Liver (tissue), 3 donors: ENCODE results near the gene MAPT.

Experiments used
- ATF3 ChIP-seq: IDR thresholded peaks from 2 replicates; pipeline ENCODE4 v1.6.1; 2016; ENCODE audit warnings: antibody characterized with exemption
- CTCF ChIP-seq: fragments of 150-350 bp; IDR thresholded peaks from 2 replicates; pipeline ENCODE4 v1.5.1; 2017; ENCODE audit warnings: improper control_type of control experiment, low read depth, low read length; ENCODE audit not compliant: missing input control
- EGR1 ChIP-seq, 2 donors: IDR thresholded peaks; 2 replicates each; pipeline ENCODE4 v1.6.1; 2016 to 2018; ENCODE audit warnings: antibody characterized with exemption in 2 of 2, low read depth in 2 of 2
- GABPA ChIP-seq, 2 donors: IDR thresholded peaks in 1 of 2; conservative IDR thresholded peaks in 1 of 2; 2 replicates each; pipeline ENCODE4 v1.6.1; 2016; ENCODE audit warnings: antibody characterized with exemption in 2 of 2, mild to moderate bottlenecking in 1 of 2, moderate library complexity in 1 of 2
- HNF4A ChIP-seq, 2 donors: conservative IDR thresholded peaks; 2 replicates each; pipeline ENCODE4 v1.6.1; 2016; ENCODE audit warnings: antibody characterized with exemption in 2 of 2, mild to moderate bottlenecking in 2 of 2
- TAF1 ChIP-seq: conservative IDR thresholded peaks from 2 replicates; pipeline ENCODE4 v1.6.1; 2016; ENCODE audit warnings: antibody characterized with exemption, mild to moderate bottlenecking
- donor health status: healthy.
- donor health status: healthy.

GRCh38 chr17:45964634-45965033, 70.3 kb downstream of the MAPT start:
- TF ChIP-seq CTCF (no peak), GABPA (IDR thresholded peaks at IDR 0.05 in 1 of 2, conservative IDR thresholded peaks at IDR 0.05 in 1 of 2) (no peak), ATF3 (no peak), HNF4A (conservative IDR thresholded peaks at IDR 0.05) (no peak), EGR1 (IDR thresholded peaks at IDR 0.05; ENCODE audit: low read depth in 2 of 2) (no peak), TAF1 (no peak)
